Stomach (tissue), 9 donors: ENCODE data around the gene IFI6. TPM values are rescaled to one million over a fixed set of nuclear protein-coding genes. Genes with fewer than 3 reads are reported as not detected.

Source experiments
- DNase-seq, 2 donors: peaks; one replicate each; pipeline versions ENCODE4 v3.0.0 to v3.0.0-alpha.2; 2013 to 2019
- H3K27ac ChIP-seq, 5 donors: fragments of 200-600 bp in 4 of 5; sonication (generic) in 4 of 5; one replicate each; pipeline ENCODE4 v1.5.1; 2013 to 2019; ENCODE audit warnings: mild to moderate bottlenecking in 1 of 5, moderate library complexity in 1 of 5
- H3K27me3 ChIP-seq, 3 donors: fragments of 200-600 bp; sonication (generic); one replicate each; pipeline ENCODE4 v1.5.1; 2017 to 2019; ENCODE audit warnings: mixed run types in 1 of 3
- H3K36me3 ChIP-seq, 4 donors: fragments of 200-600 bp; sonication (generic); 1 replicate in 3 of 4; 2 replicates in 1 of 4; pipeline ENCODE4 v1.5.1; 2016 to 2019
- H3K4me1 ChIP-seq, 4 donors: fragments of 200-600 bp; sonication (generic); one replicate each; pipeline ENCODE4 v1.5.1; 2016 to 2019
- H3K4me3 ChIP-seq, 4 donors: fragments of 200-600 bp; sonication (generic) in 3 of 4; one replicate each; pipeline ENCODE4 v1.5.1; 2016 to 2019; ENCODE audit warnings: mild to moderate bottlenecking in 1 of 4
- H3K9me3 ChIP-seq, 4 donors: fragments of 200-600 bp; sonication (generic); one replicate each; pipeline ENCODE4 v1.5.1; 2016 to 2019
- EP300 ChIP-seq: sonication (generic); formaldehyde crosslinking; IDR thresholded peaks from one replicate; pipeline ENCODE4 v1.6.1; 2017; ENCODE audit warnings: antibody characterized with exemption
- POLR2A ChIP-seq, 4 donors: fragments of 450-650 bp; IDR thresholded peaks; one replicate each; pipeline ENCODE4 v1.6.1; 2016; ENCODE audit warnings: antibody characterized with exemption in 4 of 4, control low read depth in 2 of 4, mild to moderate bottlenecking in 1 of 4, moderate library complexity in 1 of 4
- POLR2AphosphoS5 ChIP-seq, 3 donors: sonication (generic); formaldehyde crosslinking; IDR thresholded peaks; one replicate each; pipeline ENCODE4 v1.6.1; 2016; ENCODE audit warnings: antibody characterized with exemption in 3 of 3
- WGBS, 5 donors: extraction: QIAGEN DNeasy Blood & Tissue Kit in 3 of 5; methylation state at CpG; one replicate each; pipeline versions ENCODE4 v1.1.5 to v1.1.7; 2013 to 2018; 5-methylcytosine and 5-hydroxymethylcytosine counted together
- intact Hi-C: fragments of 100-400 bp; cut with DNase I; formaldehyde crosslinking; loops from one replicate; pipeline ENCODE4 v1.15.1; 2023; ENCODE audit warnings: low total_unique reads
- polyA plus RNA-seq, 3 donors: library from polyadenylated mRNA; stranded (reverse); fragments of 200-250 nt; gene quantifications; one replicate each; pipeline ENCODE4 v1.2.3, GENCODE V29; 2013
- total RNA-seq, 5 donors: library from RNA; depleted of rRNA; stranded (reverse); fragments of >200 nt; gene quantifications; one replicate each; pipeline versions ENCODE4 v1.1.0 to v1.2.3, GENCODE V29; 2014 to 2016
- TF ChIP-seq, protein P1 (sequence below), 7 experiments: fragments of 450-650 bp in 4 of 7; fragments of 200-600 bp in 3 of 7; sonication (generic) in 3 of 7; IDR thresholded peaks; one replicate each; pipeline ENCODE4 v1.5.1; 2016 to 2019; ENCODE audit warnings: antibody characterized with exemption in 7 of 7, control low read depth in 2 of 7, mild to moderate bottlenecking in 1 of 7
- donor health status: healthy with polysubstance abuse.
- donor health status: Bipolar disorder and iron deficiency.
- donor health status: healthy.

IFI6 gene
- total and polyA plus RNA-seq, 8 donors, result 6.1 to 95.2 (median 40.0) TPM; not detected in 1

GRCh38 chr1:27668808-27669723, 2.9 kb downstream of the IFI6 start:
- Histone ChIP-seq H3K36me3 (peaks cover 0 to 22% (median 7%) of the 10 kb centered on the region in 4 donors), H3K27me3 (no peaks in the 10 kb centered on the region), H3K4me3 (peak overlapping the region; percentile 40 to 51 (median 42)), H3K27ac (peak overlapping the region in 3 of 5 donors; percentile 16 to 57 (median 36)), H3K9me3 (no peaks in the 10 kb centered on the region), H3K4me1 (peaks cover 19 to 43% (median 34%) of the 10 kb centered on the region in 4 donors)
- TF ChIP-seq, protein P1, sequence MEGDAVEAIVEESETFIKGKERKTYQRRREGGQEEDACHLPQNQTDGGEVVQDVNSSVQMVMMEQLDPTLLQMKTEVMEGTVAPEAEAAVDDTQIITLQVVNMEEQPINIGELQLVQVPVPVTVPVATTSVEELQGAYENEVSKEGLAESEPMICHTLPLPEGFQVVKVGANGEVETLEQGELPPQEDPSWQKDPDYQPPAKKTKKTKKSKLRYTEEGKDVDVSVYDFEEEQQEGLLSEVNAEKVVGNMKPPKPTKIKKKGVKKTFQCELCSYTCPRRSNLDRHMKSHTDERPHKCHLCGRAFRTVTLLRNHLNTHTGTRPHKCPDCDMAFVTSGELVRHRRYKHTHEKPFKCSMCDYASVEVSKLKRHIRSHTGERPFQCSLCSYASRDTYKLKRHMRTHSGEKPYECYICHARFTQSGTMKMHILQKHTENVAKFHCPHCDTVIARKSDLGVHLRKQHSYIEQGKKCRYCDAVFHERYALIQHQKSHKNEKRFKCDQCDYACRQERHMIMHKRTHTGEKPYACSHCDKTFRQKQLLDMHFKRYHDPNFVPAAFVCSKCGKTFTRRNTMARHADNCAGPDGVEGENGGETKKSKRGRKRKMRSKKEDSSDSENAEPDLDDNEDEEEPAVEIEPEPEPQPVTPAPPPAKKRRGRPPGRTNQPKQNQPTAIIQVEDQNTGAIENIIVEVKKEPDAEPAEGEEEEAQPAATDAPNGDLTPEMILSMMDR (IDR thresholded peaks at IDR 0.05), result peak in 5 of 7 experiments; percentile 75 to 92 (median 90)
- no peak for TF ChIP-seq EP300
- peak in 1 of 3 donors; percentile 69 for TF ChIP-seq POLR2AphosphoS5 (IDR thresholded peaks at IDR 0.05)
- peak; percentile 86 to 93 for DNase-seq
- intact Hi-C loops, result loop anchor here (10.0 kb wide), 1 partner anchor 56 kb away; the partner anchor contains the start of gene FAM76A
- 13 to 16% (median 14%) methylated on average over 36 of the region's 36 CpGs for WGBS, 5 donors

DNA sequence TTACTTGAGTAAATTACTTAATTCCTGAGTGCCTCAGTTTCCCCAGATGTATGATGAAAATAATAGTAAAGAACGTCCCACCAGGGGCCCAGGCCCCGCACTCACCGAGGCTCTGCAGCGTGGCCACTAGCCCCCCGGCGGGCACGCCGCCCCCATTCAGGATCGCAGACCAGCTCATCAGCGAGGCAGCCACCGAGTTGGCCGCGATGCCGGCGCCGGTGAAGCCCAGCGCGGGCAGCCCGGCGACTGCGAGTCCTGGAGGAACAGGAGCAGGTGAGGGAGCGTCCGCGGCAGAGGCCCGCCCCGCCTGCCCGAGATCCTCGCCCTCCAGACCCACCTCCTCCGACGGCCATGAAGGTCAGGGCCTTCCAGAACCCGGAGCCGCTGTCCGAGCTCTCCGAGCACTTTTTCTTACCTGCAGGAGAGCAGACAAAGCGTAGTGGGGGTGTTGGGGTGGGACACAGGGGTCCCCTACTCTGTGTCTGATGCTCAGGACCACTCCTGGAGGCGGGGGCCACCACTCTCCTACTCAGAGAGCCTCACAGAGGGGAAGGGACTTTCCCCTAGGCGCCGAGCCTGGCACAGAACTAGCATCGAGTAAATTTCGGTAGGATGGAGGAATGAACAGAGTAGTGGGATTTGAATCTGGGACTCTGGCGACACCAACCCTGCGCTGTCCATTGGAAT, 3.7 kb downstream of the IFI6 start:
- intact Hi-C loops, result loop anchor here (10.0 kb wide), 1 partner anchor 57 kb away; the partner anchor contains the start of gene FAM76A
- H3K36me3 ChIP-seq, result peaks cover 0 to 22% (median 7%) of the 10 kb centered on the region in 4 donors
- no peak overlapping the region for H3K27ac ChIP-seq
- TF ChIP-seq EP300 (no peak), POLR2A (IDR thresholded peaks at IDR 0.05) (no peak), POLR2AphosphoS5 (IDR thresholded peaks at IDR 0.05) (no peak)
- TF ChIP-seq, protein P1 (IDR thresholded peaks at IDR 0.05), result no peak
- peaks cover 19 to 45% (median 38%) of the 10 kb centered on the region in 4 donors for H3K4me1 ChIP-seq
- 81 to 92% (median 83%) methylated on average over 37 to 42 of the region's 42 CpGs for WGBS, 5 donors
- no peaks in the 10 kb centered on the region for H3K9me3 ChIP-seq
- H3K4me3 ChIP-seq, result no peak overlapping the region
- DNase-seq, result no peak
- H3K27me3 ChIP-seq, result no peaks in the 10 kb centered on the region

DNA sequence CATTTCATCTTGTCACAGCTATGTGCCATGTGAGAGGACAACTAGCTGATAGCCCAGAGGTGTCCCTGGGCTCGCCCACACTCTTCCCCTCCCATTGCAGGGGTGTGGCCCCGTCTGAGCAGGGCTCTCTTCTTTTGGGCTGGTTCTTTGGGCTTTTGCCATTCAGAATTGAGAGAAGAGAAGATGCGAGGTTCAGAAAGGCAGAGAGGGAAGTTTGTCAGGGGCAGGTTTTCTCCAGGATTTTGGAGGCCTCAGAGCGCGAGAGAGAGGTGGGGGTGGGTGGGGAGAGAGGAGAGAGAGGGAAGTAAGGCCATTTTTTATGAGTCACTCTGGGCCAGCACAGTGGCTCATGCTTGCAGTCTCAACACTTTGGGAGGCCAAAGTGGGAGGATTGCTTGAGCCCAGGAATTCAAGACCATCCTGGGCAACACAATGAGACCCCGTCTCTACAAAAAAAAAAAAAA, 5.2 kb downstream of the IFI6 start:
- Histone ChIP-seq H3K27ac (no peak overlapping the region), H3K9me3 (no peaks in the 10 kb centered on the region), H3K36me3 (peaks cover 0 to 22% (median 7%) of the 10 kb centered on the region in 4 donors), H3K27me3 (no peaks in the 10 kb centered on the region), H3K4me3 (no peak overlapping the region), H3K4me1 (peaks cover 18 to 43% (median 38%) of the 10 kb centered on the region in 4 donors)
- TF ChIP-seq, protein P1 (IDR thresholded peaks at IDR 0.05), result no peak
- no peak for TF ChIP-seq POLR2A (IDR thresholded peaks at IDR 0.05)
- TF ChIP-seq EP300, result no peak
- TF ChIP-seq POLR2AphosphoS5 (IDR thresholded peaks at IDR 0.05), result no peak
- DNase-seq, result no peak
- intact Hi-C loops, result loop anchor here (10.0 kb wide), 1 partner anchor 58 kb away; the partner anchor contains the start of gene FAM76A
- 67 to 87% (median 77%) methylated on average over 6 of the region's 6 CpGs for WGBS, 5 donors

GRCh38 chr1:27666294-27666693, 5.7 kb downstream of the IFI6 start:
- 71 to 85% (median 75%) methylated on average over 4 of the region's 4 CpGs for WGBS, 5 donors
- H3K36me3 ChIP-seq, result peaks cover 0 to 22% (median 7%) of the 10 kb centered on the region in 4 donors
- peaks cover 12 to 37% (median 33%) of the 10 kb centered on the region in 4 donors for H3K4me1 ChIP-seq
- no peak overlapping the region for H3K27ac ChIP-seq
- no peaks in the 10 kb centered on the region for H3K27me3 ChIP-seq
- H3K4me3 ChIP-seq, result no peak overlapping the region
- no peaks in the 10 kb centered on the region for H3K9me3 ChIP-seq
- DNase-seq, result no peak
- TF ChIP-seq, protein P1 (IDR thresholded peaks at IDR 0.05), result no peak
- TF ChIP-seq POLR2A (IDR thresholded peaks at IDR 0.05) (no peak), EP300 (no peak), POLR2AphosphoS5 (IDR thresholded peaks at IDR 0.05) (no peak)
- intact Hi-C loops, result loop anchor here (10.0 kb wide), 1 partner anchor 59 kb away; the partner anchor contains the start of gene FAM76A
